Duodenal mucosa (tissue), 2 donors: ENCODE measurements around the gene DDHD1.

Experiments used
- H3K27ac ChIP-seq: one replicate; pipeline ENCODE4 v1.7.0; 2013; ENCODE audit warnings: low read depth, low read length
- H3K27me3 ChIP-seq, 2 donors: one replicate each; pipeline ENCODE4 v1.7.0; 2013; ENCODE audit warnings: low read length in 2 of 2, control low read depth in 1 of 2; ENCODE audit not compliant: insufficient read depth in 2 of 2, control insufficient read depth in 1 of 2
- H3K36me3 ChIP-seq, 2 donors: one replicate each; pipeline ENCODE4 v1.7.0; 2013; ENCODE audit warnings: low read length in 2 of 2, control low read depth in 1 of 2; ENCODE audit not compliant: insufficient read depth in 2 of 2, control insufficient read depth in 1 of 2
- H3K4me1 ChIP-seq, 2 donors: one replicate each; pipeline ENCODE4 v1.7.0; 2013; ENCODE audit warnings: low read length in 2 of 2, control low read depth in 1 of 2; ENCODE audit not compliant: insufficient read depth in 2 of 2, control insufficient read depth in 1 of 2
- H3K4me3 ChIP-seq, 2 donors: one replicate each; pipeline ENCODE4 v1.7.0; 2013; ENCODE audit warnings: low read length in 2 of 2, low read depth in 1 of 2
- H3K9ac ChIP-seq, 2 donors: one replicate each; pipeline ENCODE4 v1.7.0; 2013; ENCODE audit warnings: low read length in 2 of 2, low read depth in 1 of 2
- H3K9me3 ChIP-seq, 2 donors: one replicate each; pipeline ENCODE4 v1.7.0; 2013; ENCODE audit warnings: low read length in 2 of 2, control low read depth in 1 of 2; ENCODE audit not compliant: control insufficient read depth in 1 of 2

The DDHD1 gene

DNA sequence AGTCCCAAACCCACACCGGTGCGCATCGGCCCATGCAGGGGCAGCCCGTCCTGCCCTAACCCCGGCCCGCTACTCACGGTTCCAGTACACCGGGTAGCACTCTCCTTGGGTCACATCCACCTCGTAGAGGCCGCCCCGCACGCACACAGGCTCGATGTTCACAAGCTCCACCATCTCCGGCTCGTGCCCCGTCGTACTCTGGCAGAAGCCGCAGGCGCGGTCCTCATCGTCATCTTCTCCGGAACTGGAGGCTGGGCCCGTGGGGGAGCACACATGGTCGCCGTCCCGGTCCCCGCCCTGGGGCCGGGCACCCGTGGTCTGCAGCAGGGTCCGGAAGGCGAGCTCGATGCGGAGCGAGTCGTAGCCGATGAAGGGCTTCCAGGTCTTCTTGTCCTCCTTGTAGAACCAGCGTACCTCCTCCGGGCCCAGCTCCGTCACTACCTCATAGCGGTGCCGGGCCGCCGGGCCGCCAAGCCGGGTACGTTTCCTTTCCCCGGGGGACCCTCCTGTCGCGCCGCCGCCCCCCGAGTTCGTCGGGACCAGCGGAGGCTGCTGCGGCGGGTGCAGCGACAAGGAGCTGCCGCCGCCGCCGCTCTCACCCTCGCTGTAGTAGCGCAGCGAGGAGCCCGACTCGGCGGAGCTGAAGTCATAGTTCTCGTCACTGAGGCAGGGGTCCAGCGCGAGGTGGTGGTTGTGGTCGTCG is 788 bp downstream of the DDHD1 start:
- H3K27me3 ChIP-seq: no peaks in the 10 kb centered on the region

GRCh38 chr14:53151523-53152183 is 1.5 kb downstream of the DDHD1 start:
- Histone ChIP-seq H3K27ac (no peak overlapping the region), H3K4me1 (peaks cover 18 to 34% of the 10 kb centered on the region in 2 donors), H3K27me3 (no peaks in the 10 kb centered on the region), H3K36me3 (no peaks in the 10 kb centered on the region), H3K4me3 (peak overlapping the region; percentile 91 to 92), H3K9ac (peak overlapping the region; percentile 69 to 83), H3K9me3 (no peaks in the 10 kb centered on the region)

More for the DNA sequence above, 788 bp downstream of the DDHD1 start:
- H3K9me3 ChIP-seq: no peaks in the 10 kb centered on the region
- H3K9ac ChIP-seq: peak overlapping the region; percentile 69 to 83
- peaks cover 18 to 31% of the 10 kb centered on the region in 2 donors for H3K4me1 ChIP-seq
- H3K36me3 ChIP-seq: no peaks in the 10 kb centered on the region
- peak overlapping the region; percentile 91 to 92 for H3K4me3 ChIP-seq
- peak overlapping the region; percentile 72 for H3K27ac ChIP-seq

DNA sequence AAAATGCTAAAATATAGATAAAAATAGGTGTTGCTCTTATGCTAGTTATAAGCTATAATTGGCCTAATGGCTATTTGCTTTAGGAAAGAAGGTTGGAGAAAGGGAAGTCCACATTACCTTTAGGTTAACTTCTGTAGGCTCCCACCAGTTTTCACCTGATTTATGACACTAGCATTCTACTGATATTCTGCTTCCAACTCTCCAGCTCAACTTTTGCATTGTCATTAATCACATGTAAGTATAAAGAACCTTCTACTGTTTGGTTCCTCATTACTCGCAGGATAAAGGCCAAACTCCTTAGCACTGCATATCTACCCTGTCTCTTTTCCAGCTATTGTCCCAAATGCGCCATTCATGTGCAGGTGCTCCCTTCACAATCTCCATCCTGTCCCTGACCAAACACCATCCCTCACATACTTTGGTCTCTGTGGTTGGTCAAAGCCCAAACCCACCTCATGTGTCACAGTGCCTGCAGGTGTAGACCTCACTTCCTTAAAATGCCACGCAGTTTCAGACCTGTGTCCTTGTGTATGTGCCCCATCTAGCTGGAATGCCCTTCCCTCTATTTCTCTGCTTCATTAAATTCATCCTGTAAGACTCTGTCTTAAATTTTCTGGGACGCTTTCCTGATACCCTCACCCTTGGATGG is 3.3 kb downstream of the DDHD1 start:
- Histone ChIP-seq H3K9me3 (no peaks in the 10 kb centered on the region), H3K27me3 (no peaks in the 10 kb centered on the region), H3K4me1 (peaks cover 18 to 34% of the 10 kb centered on the region in 2 donors), H3K36me3 (no peaks in the 10 kb centered on the region), H3K4me3 (peak overlapping the region; percentile 18 to 19), H3K9ac (no peak overlapping the region), H3K27ac (no peak overlapping the region)

DNA sequence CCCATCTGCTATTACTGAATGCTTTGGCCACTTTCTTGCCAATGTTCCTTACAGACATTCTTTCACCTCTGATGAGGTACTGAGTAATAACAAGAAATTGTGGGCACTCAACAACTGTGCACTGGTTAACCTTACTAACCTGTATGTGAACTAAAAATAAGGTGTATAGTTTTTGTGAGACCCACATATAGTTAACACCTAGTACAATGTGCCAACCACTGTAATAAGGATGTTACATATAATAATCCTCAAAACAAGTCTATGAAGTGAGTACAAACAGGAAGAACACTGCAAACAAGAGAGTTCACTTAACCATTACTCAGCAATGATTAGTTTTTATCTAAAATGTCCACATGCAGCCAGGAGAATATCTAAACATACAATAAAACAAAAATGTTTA is 4.5 kb downstream of the DDHD1 start:
- Histone ChIP-seq H3K4me3 (no peak overlapping the region), H3K36me3 (no peaks in the 10 kb centered on the region), H3K9ac (no peak overlapping the region), H3K9me3 (no peaks in the 10 kb centered on the region), H3K27me3 (no peaks in the 10 kb centered on the region), H3K27ac (no peak overlapping the region), H3K4me1 (peaks cover 18 to 32% of the 10 kb centered on the region in 2 donors)

GRCh38 chr14:53147893-53148292 is 5.2 kb downstream of the DDHD1 start:
- Histone ChIP-seq H3K27me3 (no peaks in the 10 kb centered on the region), H3K9me3 (no peaks in the 10 kb centered on the region), H3K27ac (no peak overlapping the region), H3K4me3 (no peak overlapping the region), H3K4me1 (peaks cover 18 to 28% of the 10 kb centered on the region in 2 donors), H3K36me3 (no peaks in the 10 kb centered on the region), H3K9ac (no peak overlapping the region)

GRCh38 chr14:53147208-53147607 is 5.9 kb downstream of the DDHD1 start:
- Histone ChIP-seq H3K27me3 (no peaks in the 10 kb centered on the region), H3K36me3 (no peaks in the 10 kb centered on the region), H3K27ac (no peak overlapping the region), H3K4me3 (no peak overlapping the region), H3K4me1 (peaks cover 18 to 28% of the 10 kb centered on the region in 2 donors), H3K9me3 (no peaks in the 10 kb centered on the region), H3K9ac (no peak overlapping the region)

DNA sequence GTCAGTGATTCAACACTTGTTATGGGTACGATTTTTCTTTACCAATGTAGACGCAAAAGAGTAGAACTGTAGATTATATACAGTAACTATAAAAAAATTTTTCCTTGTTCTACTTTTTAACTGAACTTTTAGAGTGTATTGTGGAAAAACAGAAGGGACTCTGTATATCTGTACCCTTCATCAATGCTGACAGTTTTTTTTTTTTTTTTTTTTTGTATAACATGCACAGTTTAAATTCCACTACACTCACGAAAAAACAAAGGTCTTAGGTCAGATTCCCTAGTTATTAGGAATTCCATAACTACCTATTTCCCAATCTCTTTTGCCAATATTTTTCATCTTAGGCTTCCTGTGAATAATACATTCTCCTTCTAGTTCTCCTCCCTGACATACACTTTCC is 6.4 kb downstream of the DDHD1 start:
- H3K9ac ChIP-seq: no peak overlapping the region
- H3K36me3 ChIP-seq: no peaks in the 10 kb centered on the region
- peaks cover 0 to under 1% of the 10 kb centered on the region in 2 donors for H3K9me3 ChIP-seq
- H3K27me3 ChIP-seq: no peaks in the 10 kb centered on the region
- no peak overlapping the region for H3K27ac ChIP-seq
- H3K4me1 ChIP-seq: peaks cover 18 to 28% of the 10 kb centered on the region in 2 donors
- no peak overlapping the region for H3K4me3 ChIP-seq

GRCh38 chr14:53144244-53144643 is 8.9 kb downstream of the DDHD1 start:
- Histone ChIP-seq H3K4me3 (no peak overlapping the region), H3K36me3 (no peaks in the 10 kb centered on the region), H3K9ac (no peak overlapping the region), H3K9me3 (peaks cover 3 to 18% of the 10 kb centered on the region in 2 donors), H3K27me3 (no peaks in the 10 kb centered on the region), H3K27ac (no peak overlapping the region), H3K4me1 (peaks cover 0 to 6% of the 10 kb centered on the region in 2 donors)

DNA sequence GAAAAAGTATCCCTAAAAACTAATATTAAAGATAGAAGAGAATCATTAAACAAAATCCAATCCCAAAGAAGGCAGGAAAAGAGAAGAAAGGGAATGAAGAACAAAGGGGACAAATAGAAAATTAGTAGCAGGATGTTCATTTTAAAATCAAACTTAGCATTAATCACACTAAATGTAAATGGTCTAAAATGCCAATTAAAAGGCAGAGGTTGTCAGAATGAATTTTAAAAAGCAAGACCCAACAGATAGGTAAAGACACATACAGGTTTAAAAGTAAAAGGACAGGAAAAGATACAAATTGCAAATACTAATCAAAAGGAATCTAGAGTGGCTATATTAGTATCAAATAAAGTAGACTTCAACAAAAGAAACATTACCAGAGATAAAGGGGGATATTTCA is 12.5 kb downstream of the DDHD1 start:
- no peaks in the 10 kb centered on the region for H3K4me1 ChIP-seq

DNA sequence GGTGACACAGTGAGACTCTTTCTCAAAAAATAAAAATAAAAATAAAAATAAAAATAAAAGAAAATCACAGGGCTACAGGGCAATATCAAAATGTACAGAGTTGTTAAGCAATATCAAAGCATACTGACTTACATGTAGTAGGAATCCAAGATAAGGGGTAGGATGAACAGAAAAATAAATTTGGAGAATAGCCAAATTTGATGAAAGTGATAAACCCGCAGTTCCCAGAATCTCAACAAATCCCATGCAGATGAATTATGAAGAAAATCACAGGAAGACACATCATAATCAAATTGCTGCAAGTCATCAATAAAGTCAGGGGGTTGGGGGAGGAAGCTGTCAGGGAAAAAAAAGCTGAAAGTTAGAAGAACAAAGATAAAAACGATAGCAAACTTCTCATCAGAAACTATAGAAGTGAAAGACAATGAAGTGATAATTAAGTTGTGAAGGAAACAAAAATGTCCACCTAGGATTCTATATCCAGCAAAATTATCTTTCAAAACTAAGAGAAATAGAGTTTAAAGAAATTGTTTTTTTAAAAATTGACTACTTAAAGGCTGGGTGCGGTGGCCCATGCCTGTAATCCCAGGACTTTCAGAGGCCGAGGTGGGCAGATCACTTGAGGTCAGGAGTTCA is 15.4 kb downstream of the DDHD1 start:
- H3K36me3 ChIP-seq: no peaks in the 10 kb centered on the region
- peaks cover 3 to 21% of the 10 kb centered on the region in 2 donors for H3K9me3 ChIP-seq
- no peak overlapping the region for H3K4me3 ChIP-seq

More for the DNA sequence above, 12.5 kb downstream of the DDHD1 start:
- no peaks in the 10 kb centered on the region for H3K27me3 ChIP-seq
- no peak overlapping the region for H3K4me3 ChIP-seq
- no peaks in the 10 kb centered on the region for H3K36me3 ChIP-seq
- peaks cover 3 to 21% of the 10 kb centered on the region in 2 donors for H3K9me3 ChIP-seq
- H3K27ac ChIP-seq: no peak overlapping the region
- no peak overlapping the region for H3K9ac ChIP-seq

More for the DNA sequence above, 15.4 kb downstream of the DDHD1 start:
- Histone ChIP-seq H3K4me1 (no peaks in the 10 kb centered on the region), H3K9ac (no peak overlapping the region), H3K27me3 (no peaks in the 10 kb centered on the region), H3K27ac (no peak overlapping the region)
